Measurements from ENCODE around the gene PHF21B.
"Not testable (repeated sequence)": the region's sequence is repeated elsewhere in the genome, so short reads cannot be mapped to it uniquely, and the experiment has no call there.

The PHF21B gene

GRCh38 chr22:44913198-44913983, 96.4 kb downstream of the PHF21B start:
- H3K4me3 ChIP-seq (replicated peaks in 1 of 2; ENCODE audit: low read depth in 2 of 2, low read length in 2 of 2): no peak overlapping the region
- no peak for DNase-seq (ENCODE audit: low read depth in 2 of 2)
- TF ChIP-seq, protein P1, sequence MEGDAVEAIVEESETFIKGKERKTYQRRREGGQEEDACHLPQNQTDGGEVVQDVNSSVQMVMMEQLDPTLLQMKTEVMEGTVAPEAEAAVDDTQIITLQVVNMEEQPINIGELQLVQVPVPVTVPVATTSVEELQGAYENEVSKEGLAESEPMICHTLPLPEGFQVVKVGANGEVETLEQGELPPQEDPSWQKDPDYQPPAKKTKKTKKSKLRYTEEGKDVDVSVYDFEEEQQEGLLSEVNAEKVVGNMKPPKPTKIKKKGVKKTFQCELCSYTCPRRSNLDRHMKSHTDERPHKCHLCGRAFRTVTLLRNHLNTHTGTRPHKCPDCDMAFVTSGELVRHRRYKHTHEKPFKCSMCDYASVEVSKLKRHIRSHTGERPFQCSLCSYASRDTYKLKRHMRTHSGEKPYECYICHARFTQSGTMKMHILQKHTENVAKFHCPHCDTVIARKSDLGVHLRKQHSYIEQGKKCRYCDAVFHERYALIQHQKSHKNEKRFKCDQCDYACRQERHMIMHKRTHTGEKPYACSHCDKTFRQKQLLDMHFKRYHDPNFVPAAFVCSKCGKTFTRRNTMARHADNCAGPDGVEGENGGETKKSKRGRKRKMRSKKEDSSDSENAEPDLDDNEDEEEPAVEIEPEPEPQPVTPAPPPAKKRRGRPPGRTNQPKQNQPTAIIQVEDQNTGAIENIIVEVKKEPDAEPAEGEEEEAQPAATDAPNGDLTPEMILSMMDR (IDR thresholded peaks at IDR 0.05; ENCODE audit: low read depth, low read length): no peak

DNA sequence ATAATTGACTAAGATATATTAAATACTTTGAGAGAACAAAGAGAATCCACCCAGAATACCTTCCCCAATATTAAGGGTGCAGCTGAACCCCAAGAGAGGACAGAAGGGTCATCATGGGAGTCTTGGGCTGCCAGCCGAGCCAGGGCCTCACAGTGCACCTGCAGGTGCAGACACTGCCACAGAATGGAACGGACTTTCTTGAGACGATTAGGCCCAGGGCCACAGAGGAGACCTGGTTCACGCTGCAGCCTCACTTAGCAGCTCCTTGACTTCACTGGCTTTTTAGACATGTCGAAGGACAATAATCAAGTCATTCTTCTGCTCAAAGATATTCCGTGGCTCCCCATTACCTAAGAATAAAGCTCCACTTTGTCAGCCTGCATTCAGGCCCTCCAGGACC, 100.6 kb downstream of the PHF21B start:
- TF ChIP-seq, protein P1 (IDR thresholded peaks at IDR 0.05; ENCODE audit: low read depth, low read length): no peak
- no peak for DNase-seq (ENCODE audit: low read depth in 2 of 2)
- H3K4me3 ChIP-seq (replicated peaks in 1 of 2; ENCODE audit: low read depth in 2 of 2, low read length in 2 of 2): no peak overlapping the region

DNA sequence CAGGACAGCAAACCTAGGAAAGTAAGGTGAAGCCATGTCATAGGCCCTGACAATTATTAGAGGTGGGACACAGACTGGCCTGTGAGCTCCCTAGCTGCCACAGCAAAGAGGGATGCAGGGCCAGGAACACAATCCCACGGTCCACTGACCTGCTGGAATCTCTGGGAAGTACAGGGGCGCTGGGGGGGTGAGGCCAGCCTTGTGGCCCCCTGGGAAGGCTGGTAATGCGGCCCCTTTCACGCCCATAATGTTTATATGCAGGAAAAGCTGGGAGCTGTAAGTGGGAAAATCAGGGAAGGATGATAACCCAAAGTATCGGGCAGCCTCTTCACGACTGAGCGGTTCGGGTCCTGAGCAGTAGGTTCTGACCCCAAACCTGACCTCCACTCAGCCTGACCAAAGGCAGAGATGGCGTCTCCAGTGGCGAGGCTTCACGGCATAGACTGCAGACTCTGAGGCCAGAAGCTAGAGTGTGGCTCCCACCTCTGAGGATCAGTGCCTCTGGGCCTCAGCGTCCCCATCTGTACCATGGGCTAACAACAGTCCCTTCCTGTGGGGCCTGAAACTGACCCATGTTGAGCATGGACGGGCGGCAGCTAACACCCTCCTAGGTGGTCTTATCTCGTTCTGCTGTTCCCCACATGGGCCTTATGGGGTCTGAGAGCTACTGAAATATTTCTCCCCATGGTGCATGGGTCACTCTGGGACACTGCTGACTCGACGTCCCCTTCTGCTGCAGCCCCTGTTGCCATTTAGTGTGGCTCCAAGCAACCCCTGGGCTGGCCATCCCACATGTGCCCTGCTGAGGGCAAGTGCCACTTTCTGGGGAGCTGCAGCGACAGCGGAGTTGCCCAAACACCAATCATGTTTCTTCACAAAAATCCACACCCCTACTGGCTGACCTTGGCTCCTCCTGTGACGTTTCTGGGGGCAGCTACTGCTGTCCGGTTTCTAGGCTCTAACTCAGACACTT, 101.8 kb downstream of the PHF21B start:
- no peak overlapping the region for H3K4me3 ChIP-seq (replicated peaks in 1 of 2; ENCODE audit: low read depth in 2 of 2, low read length in 2 of 2)
- TF ChIP-seq, protein P1 (IDR thresholded peaks at IDR 0.05; ENCODE audit: low read depth, low read length): no peak
- no peak for DNase-seq (ENCODE audit: low read depth in 2 of 2)

GRCh38 chr22:44906999-44907644, 102.7 kb downstream of the PHF21B start:
- TF ChIP-seq, protein P1 (IDR thresholded peaks at IDR 0.05; ENCODE audit: low read depth, low read length): no peak
- H3K4me3 ChIP-seq (replicated peaks in 1 of 2; ENCODE audit: low read depth in 2 of 2, low read length in 2 of 2): no peak overlapping the region
- no peak for DNase-seq (ENCODE audit: low read depth in 2 of 2)

DNA sequence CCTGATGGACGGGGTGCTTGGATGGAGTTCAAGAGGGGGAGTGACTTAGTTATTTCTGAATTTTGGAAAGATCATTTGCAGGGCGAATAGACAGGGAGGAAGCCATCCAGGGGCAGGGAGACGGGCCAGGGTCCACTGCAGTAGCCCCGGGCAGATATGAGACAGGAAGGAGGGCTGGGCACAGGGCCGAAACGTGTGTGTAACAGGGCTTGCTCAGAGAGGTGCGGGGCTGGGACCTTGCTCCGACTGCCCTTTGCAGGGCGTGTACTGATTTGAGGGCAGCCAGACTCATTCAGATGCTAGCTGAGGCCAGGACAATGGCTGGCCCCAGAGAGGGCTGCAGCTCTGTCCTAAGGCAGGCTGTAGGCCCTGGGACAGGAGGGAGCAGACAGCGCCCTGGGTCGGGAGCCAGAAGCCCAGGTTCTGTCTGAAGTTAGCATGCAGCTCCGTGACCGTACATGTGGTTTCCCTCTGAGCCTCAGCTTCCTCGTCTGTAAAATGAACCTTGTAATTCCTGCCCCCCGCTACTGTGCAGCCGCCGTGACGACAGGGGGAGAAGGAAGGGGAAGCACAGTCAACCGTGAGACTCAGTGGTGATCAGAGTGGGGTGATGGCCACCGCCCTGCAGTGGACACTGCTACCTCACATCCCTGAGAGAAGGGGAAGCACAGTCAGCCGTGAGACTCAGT, 103.4 kb downstream of the PHF21B start:
- no peak for DNase-seq (ENCODE audit: low read depth in 2 of 2)
- H3K4me3 ChIP-seq (replicated peaks in 1 of 2; ENCODE audit: low read depth in 2 of 2, low read length in 2 of 2): no peak overlapping the region
- TF ChIP-seq, protein P1 (IDR thresholded peaks at IDR 0.05; ENCODE audit: low read depth, low read length): no peak

DNA sequence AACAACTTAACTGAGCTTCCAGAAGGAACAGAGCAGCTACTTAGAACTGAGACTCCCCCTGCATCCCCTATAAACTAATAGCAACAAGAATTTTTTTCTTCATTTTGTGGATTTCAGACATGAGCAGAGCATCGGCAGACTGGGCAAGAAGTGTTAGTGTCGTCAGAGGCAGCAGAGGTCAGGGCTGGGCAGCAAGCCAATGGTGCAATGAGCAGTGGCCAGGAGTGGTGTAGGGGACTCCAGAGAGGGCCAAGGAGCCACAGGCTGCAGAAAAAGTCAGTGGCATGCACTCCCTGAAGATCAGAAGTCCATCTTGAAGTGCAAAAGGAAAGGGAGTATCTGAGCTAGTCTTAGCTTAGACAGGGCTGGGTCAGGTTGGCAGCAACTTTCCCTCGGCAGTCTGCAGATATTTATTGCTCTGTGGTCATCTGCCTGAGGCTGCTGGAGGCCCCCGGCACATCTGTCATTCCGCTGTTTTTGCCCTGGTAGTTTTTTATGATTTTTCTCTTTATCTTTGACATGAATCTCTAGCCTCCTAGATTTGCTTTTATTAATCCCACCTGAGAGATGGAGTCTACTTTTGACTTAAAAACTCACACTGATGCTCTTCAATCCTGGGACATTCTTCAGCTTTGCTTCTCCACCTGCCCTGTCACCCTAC, 105.2 kb downstream of the PHF21B start:
- H3K4me3 ChIP-seq (replicated peaks in 1 of 2; ENCODE audit: low read depth in 2 of 2, low read length in 2 of 2); DNase-seq (ENCODE audit: low read depth in 2 of 2): not testable (repeated sequence)

GRCh38 chr22:44903164-44903563, 106.6 kb downstream of the PHF21B start:
- DNase-seq (ENCODE audit: low read depth in 2 of 2); H3K4me3 ChIP-seq (replicated peaks in 1 of 2; ENCODE audit: low read depth in 2 of 2, low read length in 2 of 2): not testable (repeated sequence)
